ENCODE data around the gene LCLAT1.

DNA sequence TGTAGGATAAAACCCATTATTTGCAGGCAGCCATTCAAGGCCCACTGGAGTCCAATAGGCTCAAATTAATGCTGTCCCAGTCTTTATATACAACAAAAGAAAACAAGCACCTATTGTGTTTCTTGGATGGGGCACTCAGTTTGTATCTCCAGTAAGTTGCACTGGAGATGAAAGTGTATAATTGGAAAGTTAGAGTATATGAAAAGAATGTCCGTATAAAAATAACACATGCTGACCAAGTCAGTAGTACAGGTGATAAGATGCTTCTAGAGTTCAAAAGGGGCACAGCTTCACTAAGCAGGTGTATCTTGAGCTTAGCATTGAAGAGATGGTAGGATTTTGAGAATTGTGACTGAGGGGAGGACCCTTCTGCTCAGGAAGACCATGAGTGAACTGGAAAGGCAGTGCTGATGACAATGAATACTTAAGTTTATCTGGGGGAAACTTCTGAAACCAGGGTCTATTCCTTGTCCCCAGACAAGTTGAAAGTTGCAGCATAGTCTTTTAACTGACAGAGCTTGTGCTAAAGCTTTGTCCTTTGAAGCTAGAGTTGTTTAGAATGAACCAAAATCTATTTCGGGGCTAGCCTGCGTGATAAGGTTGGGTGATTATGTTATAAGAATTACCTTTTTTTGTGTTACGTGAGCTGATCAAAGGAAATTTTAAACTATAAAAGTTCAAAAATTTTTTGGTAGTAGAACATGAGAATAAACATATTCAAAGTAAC lies 15.2 kb downstream of the LCLAT1 start:
- TF ChIP-seq, protein P1, sequence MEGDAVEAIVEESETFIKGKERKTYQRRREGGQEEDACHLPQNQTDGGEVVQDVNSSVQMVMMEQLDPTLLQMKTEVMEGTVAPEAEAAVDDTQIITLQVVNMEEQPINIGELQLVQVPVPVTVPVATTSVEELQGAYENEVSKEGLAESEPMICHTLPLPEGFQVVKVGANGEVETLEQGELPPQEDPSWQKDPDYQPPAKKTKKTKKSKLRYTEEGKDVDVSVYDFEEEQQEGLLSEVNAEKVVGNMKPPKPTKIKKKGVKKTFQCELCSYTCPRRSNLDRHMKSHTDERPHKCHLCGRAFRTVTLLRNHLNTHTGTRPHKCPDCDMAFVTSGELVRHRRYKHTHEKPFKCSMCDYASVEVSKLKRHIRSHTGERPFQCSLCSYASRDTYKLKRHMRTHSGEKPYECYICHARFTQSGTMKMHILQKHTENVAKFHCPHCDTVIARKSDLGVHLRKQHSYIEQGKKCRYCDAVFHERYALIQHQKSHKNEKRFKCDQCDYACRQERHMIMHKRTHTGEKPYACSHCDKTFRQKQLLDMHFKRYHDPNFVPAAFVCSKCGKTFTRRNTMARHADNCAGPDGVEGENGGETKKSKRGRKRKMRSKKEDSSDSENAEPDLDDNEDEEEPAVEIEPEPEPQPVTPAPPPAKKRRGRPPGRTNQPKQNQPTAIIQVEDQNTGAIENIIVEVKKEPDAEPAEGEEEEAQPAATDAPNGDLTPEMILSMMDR (optimal IDR thresholded peaks at IDR 0.05 in 1 of 3, IDR thresholded peaks at IDR 0.05 in 1 of 3, conservative IDR thresholded peaks at IDR 0.05 in 1 of 3; ENCODE audit: extremely low read depth in 1 of 3, insufficient read depth in 2 of 3, low read length in 3 of 3), result no peak
- TF ChIP-seq EZH2 (IDR thresholded peaks at IDR 0.05; ENCODE audit: low read length), result no peak
